ENCODE measurements around the gene HORMAD2.

The HORMAD2 gene

DNA sequence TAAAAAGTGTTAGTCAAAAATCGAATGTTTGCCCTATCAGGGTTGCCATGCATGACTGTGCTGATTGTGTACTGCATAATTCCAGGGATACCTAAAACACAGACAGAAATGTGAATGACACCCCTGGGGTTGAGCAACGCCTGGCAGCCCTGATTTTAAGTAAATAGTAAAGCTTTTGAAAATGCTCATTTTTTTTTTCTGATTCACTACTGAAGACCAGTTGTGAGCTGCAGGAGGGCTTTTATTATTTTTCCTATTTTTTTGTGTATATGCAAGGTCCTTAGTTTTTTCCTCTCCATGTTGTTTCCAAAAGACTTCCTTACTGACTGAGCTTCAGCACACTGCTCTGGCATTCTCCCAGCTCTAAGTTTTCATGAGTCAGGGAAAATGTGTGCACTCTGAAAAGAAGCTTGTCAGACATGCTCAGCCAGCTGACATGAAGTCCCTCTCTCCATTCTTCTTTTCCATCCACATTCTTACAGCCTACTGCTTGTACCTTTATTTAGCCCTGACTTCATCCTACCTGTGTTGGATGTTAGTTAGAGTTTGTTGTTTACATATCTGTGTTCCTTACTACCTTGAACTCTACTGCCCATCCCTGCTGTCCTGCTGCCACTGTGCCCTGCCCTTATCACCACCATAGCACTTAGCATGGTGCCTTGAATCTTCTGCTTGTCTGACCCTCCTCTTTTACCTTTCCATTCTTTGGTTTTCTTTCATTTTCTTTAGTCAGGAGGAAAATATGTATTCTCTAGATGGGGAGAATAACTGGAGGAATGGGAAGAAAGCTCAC, 79.5 kb downstream of the HORMAD2 start:
- no peak for TF ChIP-seq YY1 (IDR thresholded peaks at IDR 0.05; ENCODE audit: low read depth)
- TF ChIP-seq CREB1 (IDR thresholded peaks at IDR 0.05; ENCODE audit: low read depth): no peak
- peak; percentile 89 for TF ChIP-seq CEBPB (IDR thresholded peaks at IDR 0.05)
- TF ChIP-seq, protein P1, sequence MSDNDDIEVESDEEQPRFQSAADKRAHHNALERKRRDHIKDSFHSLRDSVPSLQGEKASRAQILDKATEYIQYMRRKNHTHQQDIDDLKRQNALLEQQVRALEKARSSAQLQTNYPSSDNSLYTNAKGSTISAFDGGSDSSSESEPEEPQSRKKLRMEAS (IDR thresholded peaks at IDR 0.05): peak; percentile 34; the same call in 1 of the 2 replicates
- no peak for TF ChIP-seq RAD21 (IDR thresholded peaks at IDR 0.05; ENCODE audit: low read depth)
- TF ChIP-seq TAF1 (IDR thresholded peaks at IDR 0.05; ENCODE audit: low read depth): no peak
- TF ChIP-seq, protein P2, sequence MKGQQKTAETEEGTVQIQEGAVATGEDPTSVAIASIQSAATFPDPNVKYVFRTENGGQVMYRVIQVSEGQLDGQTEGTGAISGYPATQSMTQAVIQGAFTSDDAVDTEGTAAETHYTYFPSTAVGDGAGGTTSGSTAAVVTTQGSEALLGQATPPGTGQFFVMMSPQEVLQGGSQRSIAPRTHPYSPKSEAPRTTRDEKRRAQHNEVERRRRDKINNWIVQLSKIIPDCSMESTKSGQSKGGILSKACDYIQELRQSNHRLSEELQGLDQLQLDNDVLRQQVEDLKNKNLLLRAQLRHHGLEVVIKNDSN (IDR thresholded peaks at IDR 0.05): no peak
- TF ChIP-seq NFIC (IDR thresholded peaks at IDR 0.05): peak; percentile 65
- TF ChIP-seq, protein P3, sequence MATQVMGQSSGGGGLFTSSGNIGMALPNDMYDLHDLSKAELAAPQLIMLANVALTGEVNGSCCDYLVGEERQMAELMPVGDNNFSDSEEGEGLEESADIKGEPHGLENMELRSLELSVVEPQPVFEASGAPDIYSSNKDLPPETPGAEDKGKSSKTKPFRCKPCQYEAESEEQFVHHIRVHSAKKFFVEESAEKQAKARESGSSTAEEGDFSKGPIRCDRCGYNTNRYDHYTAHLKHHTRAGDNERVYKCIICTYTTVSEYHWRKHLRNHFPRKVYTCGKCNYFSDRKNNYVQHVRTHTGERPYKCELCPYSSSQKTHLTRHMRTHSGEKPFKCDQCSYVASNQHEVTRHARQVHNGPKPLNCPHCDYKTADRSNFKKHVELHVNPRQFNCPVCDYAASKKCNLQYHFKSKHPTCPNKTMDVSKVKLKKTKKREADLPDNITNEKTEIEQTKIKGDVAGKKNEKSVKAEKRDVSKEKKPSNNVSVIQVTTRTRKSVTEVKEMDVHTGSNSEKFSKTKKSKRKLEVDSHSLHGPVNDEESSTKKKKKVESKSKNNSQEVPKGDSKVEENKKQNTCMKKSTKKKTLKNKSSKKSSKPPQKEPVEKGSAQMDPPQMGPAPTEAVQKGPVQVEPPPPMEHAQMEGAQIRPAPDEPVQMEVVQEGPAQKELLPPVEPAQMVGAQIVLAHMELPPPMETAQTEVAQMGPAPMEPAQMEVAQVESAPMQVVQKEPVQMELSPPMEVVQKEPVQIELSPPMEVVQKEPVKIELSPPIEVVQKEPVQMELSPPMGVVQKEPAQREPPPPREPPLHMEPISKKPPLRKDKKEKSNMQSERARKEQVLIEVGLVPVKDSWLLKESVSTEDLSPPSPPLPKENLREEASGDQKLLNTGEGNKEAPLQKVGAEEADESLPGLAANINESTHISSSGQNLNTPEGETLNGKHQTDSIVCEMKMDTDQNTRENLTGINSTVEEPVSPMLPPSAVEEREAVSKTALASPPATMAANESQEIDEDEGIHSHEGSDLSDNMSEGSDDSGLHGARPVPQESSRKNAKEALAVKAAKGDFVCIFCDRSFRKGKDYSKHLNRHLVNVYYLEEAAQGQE (IDR thresholded peaks at IDR 0.05; ENCODE audit: low read depth): no peak
- 0 out of 2 replicates have a peak, but pooled peaks have one; percentile 15 for TF ChIP-seq FOXM1 (IDR thresholded peaks at IDR 0.05; ENCODE audit: borderline replicate concordance, low read depth)

DNA sequence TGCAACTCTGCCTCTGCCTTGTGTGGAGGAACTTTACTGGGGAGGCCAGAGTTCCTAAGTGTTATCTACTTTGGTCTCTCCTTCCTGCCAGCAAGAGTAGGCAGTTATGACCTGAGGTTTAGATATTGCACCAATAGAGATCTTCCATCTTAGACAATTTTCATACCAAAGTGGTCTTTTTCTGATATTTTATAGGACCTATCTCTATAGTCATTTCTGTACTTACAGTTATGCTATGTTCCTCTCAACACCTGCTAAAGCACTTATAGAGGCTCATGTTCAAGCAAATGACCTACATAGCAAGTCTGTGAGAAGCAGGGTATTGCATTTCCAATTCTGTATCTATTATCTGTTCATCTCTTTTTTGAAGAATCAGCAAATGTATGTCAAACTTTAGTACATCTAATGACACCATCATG, 80.8 kb downstream of the HORMAD2 start:
- no peak for TF ChIP-seq RAD21 (IDR thresholded peaks at IDR 0.05; ENCODE audit: low read depth)
- TF ChIP-seq ZBTB7A (IDR thresholded peaks at IDR 0.05; ENCODE audit: low read depth): no peak
- no peak for TF ChIP-seq FOXM1 (IDR thresholded peaks at IDR 0.05; ENCODE audit: borderline replicate concordance, low read depth)
- TF ChIP-seq EGR1 (IDR thresholded peaks at IDR 0.05): no peak
- TF ChIP-seq TEAD4 (IDR thresholded peaks at IDR 0.05): no peak
- no peak for TF ChIP-seq TAF1 (IDR thresholded peaks at IDR 0.05; ENCODE audit: low read depth)
- TF ChIP-seq, protein P1 (IDR thresholded peaks at IDR 0.05): no peak
- TF ChIP-seq EP300 (IDR thresholded peaks at IDR 0.05; ENCODE audit: borderline replicate concordance): no peak
- no peak for TF ChIP-seq TCF12 (IDR thresholded peaks at IDR 0.05; ENCODE audit: low read depth)
- no peak for TF ChIP-seq CREB1 (IDR thresholded peaks at IDR 0.05; ENCODE audit: low read depth)
- no peak for TF ChIP-seq NFIC (IDR thresholded peaks at IDR 0.05)
- TF ChIP-seq, protein P2 (IDR thresholded peaks at IDR 0.05): no peak
- TF ChIP-seq, protein P3 (IDR thresholded peaks at IDR 0.05; ENCODE audit: low read depth): no peak
- no peak for TF ChIP-seq CEBPB (IDR thresholded peaks at IDR 0.05)
- TF ChIP-seq YY1 (IDR thresholded peaks at IDR 0.05; ENCODE audit: low read depth): no peak

DNA sequence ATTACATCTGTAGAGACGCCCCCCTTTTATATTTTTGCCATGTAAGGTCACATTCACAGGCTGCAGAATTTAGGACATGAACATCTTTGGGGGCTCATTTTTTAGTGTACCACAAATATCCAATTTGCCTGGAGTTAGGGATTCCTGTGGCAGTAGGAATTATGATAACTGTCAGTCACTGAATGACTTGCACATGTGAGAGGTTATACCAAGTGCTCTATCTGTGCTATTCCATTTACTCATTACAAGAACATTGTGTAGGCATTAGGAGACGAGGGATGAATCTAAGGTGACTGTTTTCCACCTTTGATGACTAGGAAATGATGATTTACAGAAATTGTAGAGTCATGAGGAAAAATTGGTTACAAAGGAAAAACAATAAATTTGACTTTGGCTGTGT, 87.0 kb downstream of the HORMAD2 start:
- no peak for TF ChIP-seq TAF1 (IDR thresholded peaks at IDR 0.05; ENCODE audit: low read depth)
- TF ChIP-seq EGR1 (IDR thresholded peaks at IDR 0.05): no peak
- TF ChIP-seq, protein P2 (IDR thresholded peaks at IDR 0.05): no peak
- TF ChIP-seq, protein P3 (IDR thresholded peaks at IDR 0.05; ENCODE audit: low read depth): no peak
- no peak for TF ChIP-seq RAD21 (IDR thresholded peaks at IDR 0.05; ENCODE audit: low read depth)
- no peak for TF ChIP-seq TCF12 (IDR thresholded peaks at IDR 0.05; ENCODE audit: low read depth)
- no peak for TF ChIP-seq CREB1 (IDR thresholded peaks at IDR 0.05; ENCODE audit: low read depth)
- TF ChIP-seq FOXM1 (IDR thresholded peaks at IDR 0.05; ENCODE audit: borderline replicate concordance, low read depth): no peak
- no peak for TF ChIP-seq YY1 (IDR thresholded peaks at IDR 0.05; ENCODE audit: low read depth)
- no peak for TF ChIP-seq ZBTB7A (IDR thresholded peaks at IDR 0.05; ENCODE audit: low read depth)
- no peak for TF ChIP-seq EP300 (IDR thresholded peaks at IDR 0.05; ENCODE audit: borderline replicate concordance)
- TF ChIP-seq NFIC (IDR thresholded peaks at IDR 0.05): no peak
- TF ChIP-seq, protein P1 (IDR thresholded peaks at IDR 0.05): no peak
